GM10847 (cell line): ENCODE results near the gene FHAD1.

Source experiments
- POLR2A ChIP-seq: IDR thresholded peaks from 2 replicates; pipeline ENCODE4 v1.6.1; 2011; ENCODE audit not compliant: insufficient read length; ENCODE audit errors: extremely low read depth

Gene FHAD1

GRCh38 chr1:15299179-15299578 lies 52.2 kb downstream of the FHAD1 start:
- no peak for TF ChIP-seq POLR2A

- TF ChIP-seq POLR2A, result no peak
Measured at GRCh38 chr1:15299806-15300205, 52.8 kb downstream of the FHAD1 start.

GRCh38 chr1:15303935-15304334 lies 56.9 kb downstream of the FHAD1 start:
- no peak for TF ChIP-seq POLR2A

GRCh38 chr1:15304708-15305467 lies 57.9 kb downstream of the FHAD1 start:
- TF ChIP-seq POLR2A, result no peak

GRCh38 chr1:15305468-15305770 lies 58.4 kb downstream of the FHAD1 start:
- no peak for TF ChIP-seq POLR2A

- TF ChIP-seq POLR2A, result no peak
Measured at GRCh38 chr1:15308135-15308534, 61.1 kb downstream of the FHAD1 start.

- no peak for TF ChIP-seq POLR2A
Measured at GRCh38 chr1:15308621-15309027, 61.6 kb downstream of the FHAD1 start.

GRCh38 chr1:15309687-15310086 lies 62.7 kb downstream of the FHAD1 start:
- TF ChIP-seq POLR2A, result no peak

GRCh38 chr1:15310544-15310943 lies 63.5 kb downstream of the FHAD1 start:
- no peak for TF ChIP-seq POLR2A

GRCh38 chr1:15311122-15311822 lies 64.2 kb downstream of the FHAD1 start:
- no peak for TF ChIP-seq POLR2A

GRCh38 chr1:15311880-15312279 lies 64.9 kb downstream of the FHAD1 start:
- no peak for TF ChIP-seq POLR2A

- no peak for TF ChIP-seq POLR2A
Measured at GRCh38 chr1:15312626-15313411, 65.8 kb downstream of the FHAD1 start.

- TF ChIP-seq POLR2A, result no peak
Measured at GRCh38 chr1:15314328-15315281, 67.6 kb downstream of the FHAD1 start.

GRCh38 chr1:15315815-15316214 lies 68.8 kb downstream of the FHAD1 start:
- no peak for TF ChIP-seq POLR2A

GRCh38 chr1:15316510-15316909 lies 69.5 kb downstream of the FHAD1 start:
- TF ChIP-seq POLR2A, result no peak

- TF ChIP-seq POLR2A, result no peak
Measured at GRCh38 chr1:15320267-15320666, 73.2 kb downstream of the FHAD1 start.

GRCh38 chr1:15321601-15322000 lies 74.6 kb downstream of the FHAD1 start:
- TF ChIP-seq POLR2A, result no peak
